HG03457 (cell line): ENCODE results near the gene CCNL2.
"Not testable (repeated sequence)": the region's sequence is repeated elsewhere in the genome, so short reads cannot be mapped to it uniquely, and the experiment has no call there.

ENCODE experiments used
- ATAC-seq: cut with Tn5 transposase; IDR thresholded peaks from one replicate; pipeline ENCODE4 v1.9.1; 2021; ENCODE audit warnings: moderate number of reproducible peaks; ENCODE audit not compliant: unreplicated experiment

Gene CCNL2

GRCh38 chr1:1399187-1399871, at the start of gene CCNL2:
Gene CCNL2 (minus strand): TSS chr1:1399335. CDS start chr1:1399306, 29 bp downstream.
- peak; percentile 90 for ATAC-seq

GRCh38 chr1:1446631-1447030, 47.5 kb upstream of the CCNL2 start:
- not testable (repeated sequence) for ATAC-seq

- ATAC-seq: no peak
These were observed 43.1 kb upstream of the CCNL2 start for GRCh38 chr1:1442069-1442770.

GRCh38 chr1:1441002-1441888, 42.1 kb upstream of the CCNL2 start:
- no peak for ATAC-seq

- ATAC-seq: no peak
These were observed 41.3 kb upstream of the CCNL2 start for GRCh38 chr1:1440262-1441001.

- ATAC-seq: no peak
These were observed 40.6 kb upstream of the CCNL2 start for GRCh38 chr1:1439546-1440261.

- ATAC-seq: no peak
These were observed 39.6 kb upstream of the CCNL2 start for GRCh38 chr1:1438531-1439381.

GRCh38 chr1:1437904-1438376, 38.8 kb upstream of the CCNL2 start:
- ATAC-seq: no peak

GRCh38 chr1:1437033-1437903, 38.1 kb upstream of the CCNL2 start:
- ATAC-seq: no peak

GRCh38 chr1:1436630-1437032, 37.5 kb upstream of the CCNL2 start:
- no peak for ATAC-seq

- ATAC-seq: no peak
These were observed 36.9 kb upstream of the CCNL2 start for GRCh38 chr1:1435911-1436629.

GRCh38 chr1:1435106-1435903, 36.2 kb upstream of the CCNL2 start, which contains the start of gene VWA1:
Gene VWA1 (plus strand): TSS chr1:1435690. CDS start chr1:1435749, 59 bp downstream.
- no peak for ATAC-seq

GRCh38 chr1:1434824-1435105, 35.6 kb upstream of the CCNL2 start:
- ATAC-seq: no peak

- ATAC-seq: no peak
These were observed 35.1 kb upstream of the CCNL2 start for GRCh38 chr1:1434131-1434823.

- ATAC-seq: no peak
These were observed 34.6 kb upstream of the CCNL2 start for GRCh38 chr1:1433804-1434130.
